CD4-positive, alpha-beta T cell treated with Interleukin-15 for 4 hours (primary cell): ENCODE data around the gene KCTD16.

Source experiments
- DNase-seq: peaks from one replicate; pipeline ENCODE4 v3.0.0-alpha.2; 2020; ENCODE audit warnings: low spot score

The KCTD16 gene

GRCh38 chr5:144207875-144208444, 37.3 kb downstream of the KCTD16 start:
- no peak for DNase-seq

GRCh38 chr5:144209361-144209760, 38.7 kb downstream of the KCTD16 start:
- DNase-seq = no peak

GRCh38 chr5:144210655-144211054, 40.0 kb downstream of the KCTD16 start:
- no peak for DNase-seq

- DNase-seq = no peak
Observed at GRCh38 chr5:144219869-144220268, 49.2 kb downstream of the KCTD16 start.

GRCh38 chr5:144227363-144227999, 56.8 kb downstream of the KCTD16 start:
- DNase-seq = no peak

GRCh38 chr5:144230806-144231205, 60.1 kb downstream of the KCTD16 start:
- no peak for DNase-seq

GRCh38 chr5:144232285-144232684, 61.6 kb downstream of the KCTD16 start:
- DNase-seq = no peak

- no peak for DNase-seq
Observed at GRCh38 chr5:144236499-144236898, 65.8 kb downstream of the KCTD16 start.

- DNase-seq = no peak
Observed at GRCh38 chr5:144237851-144238250, 67.2 kb downstream of the KCTD16 start.

GRCh38 chr5:144247131-144247530, 76.5 kb downstream of the KCTD16 start:
- no peak for DNase-seq

GRCh38 chr5:144248015-144248414, 77.3 kb downstream of the KCTD16 start:
- no peak for DNase-seq

- no peak for DNase-seq
Observed at GRCh38 chr5:144249755-144250464, 79.2 kb downstream of the KCTD16 start.

- DNase-seq = no peak
Observed at GRCh38 chr5:144254552-144254951, 83.9 kb downstream of the KCTD16 start.

GRCh38 chr5:144260121-144260520, 89.4 kb downstream of the KCTD16 start:
- DNase-seq = no peak

GRCh38 chr5:144265643-144266247, 95.1 kb downstream of the KCTD16 start:
- DNase-seq = no peak

GRCh38 chr5:144267961-144268513, 97.4 kb downstream of the KCTD16 start:
- no peak for DNase-seq

GRCh38 chr5:144273232-144274027, 102.8 kb downstream of the KCTD16 start:
- no peak for DNase-seq

GRCh38 chr5:144275329-144275728, 104.7 kb downstream of the KCTD16 start:
- no peak for DNase-seq

- DNase-seq = no peak
Observed at GRCh38 chr5:144276034-144276822, 105.6 kb downstream of the KCTD16 start.

GRCh38 chr5:144281784-144282183, 111.1 kb downstream of the KCTD16 start:
- DNase-seq = no peak

- DNase-seq = no peak
Observed at GRCh38 chr5:144284036-144284435, 113.4 kb downstream of the KCTD16 start.
